SKM-1 (cell line): ENCODE measurements around the gene ADAMTS2.

ENCODE experiments used
- DNase-seq: peaks from one replicate; lab custom pipeline; 2025; ENCODE audit not compliant: unreplicated experiment; lab: John Stamatoyannopoulos, UW

Gene ADAMTS2

GRCh38 chr5:179166171-179166885 lies 178.9 kb downstream of the ADAMTS2 start:
- no peak for DNase-seq

DNA sequence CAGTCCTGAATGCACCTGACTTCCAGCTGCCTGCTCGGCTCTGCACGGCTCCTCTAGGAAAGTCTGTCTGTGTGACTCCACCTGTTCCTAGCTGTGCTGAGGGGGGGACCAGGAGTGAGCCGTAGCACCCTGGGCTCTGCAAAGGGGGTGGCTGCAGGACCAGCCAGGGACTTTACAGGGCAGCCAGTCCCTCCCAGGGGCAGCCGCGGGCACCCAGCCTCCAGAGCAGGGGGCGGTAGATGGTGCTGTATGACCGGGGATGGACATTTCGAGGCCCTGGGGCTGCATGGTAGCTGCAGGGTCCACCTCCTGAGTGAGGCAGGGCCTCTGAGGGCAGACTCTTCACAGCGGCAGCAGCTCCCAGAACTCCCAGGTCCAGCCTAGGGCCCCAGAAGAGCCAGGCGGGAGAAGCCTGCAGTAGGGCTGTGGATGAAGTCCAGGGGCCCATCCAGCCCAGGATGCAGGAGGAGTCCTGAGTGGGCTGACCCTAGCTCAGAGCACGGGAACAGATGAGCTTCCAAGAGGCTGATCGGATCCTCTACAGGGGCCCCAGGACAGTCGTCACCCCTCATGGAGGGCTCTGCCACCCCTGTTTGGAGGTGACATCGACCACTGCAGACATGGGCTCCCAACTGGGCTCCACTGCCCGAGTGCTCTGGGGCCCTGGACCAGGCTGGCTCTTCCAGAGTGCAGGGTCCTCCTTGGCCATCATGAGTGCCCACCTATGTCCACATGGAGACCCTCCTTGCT lies 179.7 kb downstream of the ADAMTS2 start:
- no peak for DNase-seq

DNA sequence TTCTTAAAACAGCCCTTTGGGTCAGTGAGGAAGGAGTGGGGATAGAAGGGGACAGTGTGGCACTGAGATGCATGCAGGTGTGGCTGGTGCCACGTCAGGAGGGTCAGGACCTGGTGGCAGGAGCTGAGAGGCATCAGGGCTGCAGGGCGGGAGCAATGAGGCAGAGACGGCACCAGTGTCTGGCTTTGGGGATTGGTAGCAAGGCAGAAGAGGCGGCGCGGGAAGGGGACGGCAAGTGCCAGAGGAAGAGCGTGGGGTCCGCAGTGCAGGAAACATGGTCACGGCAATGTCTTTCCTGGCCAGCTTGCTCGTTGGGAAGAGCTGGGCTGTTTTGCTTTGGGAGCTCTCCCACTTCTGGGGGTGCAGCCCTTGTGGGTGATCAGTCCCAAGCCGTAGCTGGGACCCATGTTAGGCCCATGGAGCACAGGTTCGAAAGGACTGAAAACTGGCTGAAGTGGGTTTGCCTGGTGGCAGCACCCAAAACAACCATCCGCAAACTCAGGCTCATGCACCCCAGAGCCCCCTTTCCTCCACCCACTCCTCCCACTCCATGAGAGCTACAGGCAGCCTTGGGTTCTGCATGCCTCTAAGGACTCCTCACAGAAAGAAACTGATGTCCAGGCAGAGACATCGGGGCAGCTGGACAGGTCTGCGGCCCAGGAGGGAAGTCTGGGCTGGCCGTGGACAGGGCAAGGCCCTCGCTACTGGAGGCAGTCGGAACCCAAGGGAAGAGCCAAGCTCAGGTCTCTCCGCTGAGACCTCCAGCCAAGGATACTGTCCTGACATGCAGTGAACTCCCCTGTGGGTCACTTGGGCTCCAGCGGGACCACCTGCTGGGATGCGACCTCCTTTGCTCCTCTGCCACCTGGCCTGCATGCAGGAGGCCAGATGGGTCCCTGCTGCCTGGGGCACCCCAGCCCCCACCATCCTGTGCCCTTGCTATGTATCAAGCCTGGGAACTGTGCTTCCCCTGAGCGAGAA lies 180.6 kb downstream of the ADAMTS2 start:
- DNase-seq, result no peak

DNA sequence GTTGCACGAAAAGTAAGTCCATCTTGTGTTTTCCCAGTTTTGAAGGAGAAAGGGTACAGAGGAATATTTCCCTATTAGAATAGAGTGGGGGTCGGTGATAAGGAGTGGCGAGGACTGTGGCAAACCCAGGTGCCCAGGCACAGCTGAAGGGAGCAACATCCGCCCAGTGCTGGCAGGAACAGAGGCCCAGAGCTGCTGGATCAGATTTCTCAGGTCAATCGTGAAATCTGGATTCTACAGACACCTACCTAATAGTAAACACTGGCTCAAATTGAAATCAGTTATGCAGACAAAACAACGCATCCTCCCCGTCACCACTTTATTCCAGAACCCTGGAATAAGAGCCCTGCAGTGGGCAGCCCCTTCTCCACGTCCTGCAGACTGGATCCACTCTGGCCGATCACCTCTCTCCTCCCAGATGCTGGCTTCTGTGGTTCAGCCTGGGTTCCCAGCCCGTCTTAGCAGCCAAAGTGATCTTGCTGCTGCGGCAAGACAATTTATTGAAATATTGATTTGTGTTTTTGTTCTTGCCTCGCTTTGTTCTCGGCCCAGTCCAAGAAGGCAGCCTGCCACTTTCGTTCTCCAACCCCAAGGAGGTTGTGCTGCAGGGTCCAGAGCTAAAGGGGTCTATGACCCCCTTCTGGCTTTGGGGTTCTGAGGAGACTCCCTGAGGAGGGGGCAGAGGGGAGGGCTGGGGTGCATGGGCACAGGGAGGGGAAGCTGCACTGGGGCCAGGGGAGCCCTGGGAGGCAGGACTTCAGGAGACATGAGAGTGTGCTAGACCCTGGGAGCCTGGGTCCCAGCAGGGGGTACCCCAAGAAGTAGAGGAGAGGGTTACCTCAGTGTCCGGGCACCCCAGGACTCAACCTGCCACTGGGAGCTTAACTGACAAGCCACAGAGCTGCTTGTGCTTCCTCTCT lies 181.8 kb downstream of the ADAMTS2 start:
- DNase-seq, result no peak

GRCh38 chr5:179162351-179163235 lies 182.7 kb downstream of the ADAMTS2 start:
- no peak for DNase-seq

GRCh38 chr5:179161901-179162300 lies 183.4 kb downstream of the ADAMTS2 start:
- DNase-seq, result no peak

GRCh38 chr5:179160584-179160983 lies 184.7 kb downstream of the ADAMTS2 start:
- no peak for DNase-seq

GRCh38 chr5:179158556-179158955 lies 186.7 kb downstream of the ADAMTS2 start:
- no peak for DNase-seq

GRCh38 chr5:179154991-179155955 lies 190.0 kb downstream of the ADAMTS2 start:
- DNase-seq, result no peak

DNA sequence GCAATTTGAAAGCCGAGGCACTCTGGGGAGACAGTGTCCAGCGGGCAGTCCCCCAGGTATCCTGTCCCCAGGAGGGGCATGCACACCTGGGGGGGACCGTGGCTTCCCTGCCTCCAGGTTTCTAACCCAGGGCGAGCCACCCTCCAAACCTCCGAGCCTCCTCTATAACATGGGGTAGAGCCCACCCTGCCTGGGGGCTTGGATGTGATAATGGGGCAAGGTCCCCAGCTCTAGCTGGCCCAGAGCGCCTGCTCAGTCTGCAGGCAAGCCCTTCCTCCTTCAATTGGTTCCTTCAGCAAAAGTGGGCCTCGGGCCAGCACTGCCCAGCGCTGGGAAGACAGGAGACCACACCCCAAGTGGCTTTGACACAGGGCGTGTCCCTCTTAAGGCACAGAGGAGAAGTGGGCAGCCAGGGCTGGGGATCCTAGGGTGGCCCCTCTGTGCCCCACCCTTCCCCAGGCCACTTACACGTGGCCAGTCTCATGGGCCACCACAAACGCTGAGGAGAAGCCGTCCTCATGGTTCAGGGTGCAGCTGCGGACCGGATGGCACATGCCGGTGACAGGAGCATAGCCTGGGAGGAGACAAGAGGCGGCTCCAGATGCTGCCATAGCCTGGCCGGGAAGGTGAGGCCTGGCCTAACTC lies 190.8 kb downstream of the ADAMTS2 start:
- no peak for DNase-seq

- no peak for DNase-seq
Observed at GRCh38 chr5:179153921-179154345, 191.3 kb downstream of the ADAMTS2 start.

DNA sequence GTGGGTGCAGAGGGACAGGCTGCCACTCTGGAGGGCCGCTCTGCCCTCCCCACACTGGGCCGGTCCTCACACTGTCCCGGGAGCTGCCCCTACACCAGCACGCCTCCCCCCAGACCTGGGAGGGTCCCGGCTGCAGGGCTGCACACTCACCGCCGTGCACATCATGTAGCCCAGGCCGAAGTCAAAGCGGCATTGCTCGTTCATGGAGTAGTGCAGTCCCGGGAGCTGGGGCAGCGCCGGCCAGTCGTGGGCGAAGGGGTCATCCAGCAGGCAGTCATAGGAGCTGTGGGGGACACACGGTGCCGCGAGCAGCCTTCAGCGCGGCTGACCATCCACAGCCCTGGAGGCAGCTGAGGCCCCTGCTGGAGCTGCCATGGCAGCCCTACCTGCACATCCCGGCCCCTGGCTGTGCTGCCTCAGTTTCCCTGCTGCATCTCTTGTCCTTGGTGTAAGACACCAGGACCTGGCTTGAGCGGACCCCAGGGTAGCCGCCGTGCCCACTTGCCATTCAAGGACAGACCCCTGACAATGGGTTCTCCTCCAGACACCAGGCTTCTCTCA lies 191.8 kb downstream of the ADAMTS2 start:
- DNase-seq, result no peak

DNA sequence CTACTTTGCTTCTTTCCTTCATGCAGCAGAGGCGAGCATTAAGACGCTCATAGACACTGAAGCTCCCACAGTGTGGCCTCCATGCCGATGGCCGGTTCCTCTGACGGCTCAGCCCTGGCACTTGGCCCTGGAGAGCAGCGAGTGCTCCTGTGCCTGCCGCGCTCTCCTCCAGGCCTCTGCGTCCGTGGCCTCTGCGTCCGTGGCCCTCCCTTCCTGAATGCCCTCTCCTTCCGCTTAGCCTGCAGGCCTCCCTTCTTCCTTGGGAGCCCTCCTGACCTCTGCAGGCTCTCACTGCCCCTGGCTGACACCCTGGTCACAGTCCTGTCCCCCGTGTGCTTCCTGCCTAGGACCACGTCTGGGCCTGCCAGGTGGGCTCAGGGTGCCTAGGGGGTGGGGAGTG lies 192.3 kb downstream of the ADAMTS2 start:
- DNase-seq, result no peak

- DNase-seq, result no peak
Observed at GRCh38 chr5:179152144-179152895, 192.9 kb downstream of the ADAMTS2 start.

DNA sequence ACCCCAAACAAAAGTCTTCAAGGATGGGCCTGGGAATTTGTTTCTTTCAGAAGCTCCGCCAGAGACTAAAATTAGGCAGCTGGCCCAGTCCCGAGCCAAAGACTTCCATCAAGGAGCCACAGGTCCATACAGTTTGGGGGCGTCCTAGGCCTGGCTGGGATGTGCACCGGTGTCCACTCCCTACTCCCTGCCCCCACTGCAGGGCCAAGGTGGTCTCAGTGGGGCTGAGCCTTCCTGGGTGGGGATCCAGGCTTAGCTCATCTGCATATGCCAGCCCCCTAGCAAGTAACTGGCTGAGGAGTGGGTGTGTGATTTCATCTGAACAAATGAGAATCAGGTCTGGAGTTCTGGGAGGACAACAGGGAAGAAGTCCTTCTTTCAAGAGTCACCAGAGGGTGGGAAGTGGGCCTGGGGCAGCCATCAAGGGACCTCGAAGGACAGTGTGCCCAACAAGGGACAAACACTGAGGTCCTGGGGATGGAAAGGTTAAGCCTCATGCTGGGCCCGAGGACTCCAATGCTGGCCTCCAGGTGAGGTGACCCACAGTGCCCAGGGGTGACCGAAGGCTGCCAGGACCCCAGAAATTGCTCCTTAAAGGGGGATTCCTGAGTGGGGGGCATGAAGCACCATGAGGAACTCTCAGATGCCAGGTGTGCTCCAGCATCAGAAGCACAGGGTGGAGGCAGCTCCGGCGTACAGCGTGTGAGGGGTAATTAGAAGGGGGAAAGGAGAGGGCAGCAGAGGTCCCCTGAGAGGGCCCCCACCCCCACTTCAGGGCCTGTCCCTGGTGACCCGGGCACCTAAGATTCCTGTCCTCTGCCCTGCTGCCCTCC lies 193.8 kb downstream of the ADAMTS2 start:
- DNase-seq, result no peak

DNA sequence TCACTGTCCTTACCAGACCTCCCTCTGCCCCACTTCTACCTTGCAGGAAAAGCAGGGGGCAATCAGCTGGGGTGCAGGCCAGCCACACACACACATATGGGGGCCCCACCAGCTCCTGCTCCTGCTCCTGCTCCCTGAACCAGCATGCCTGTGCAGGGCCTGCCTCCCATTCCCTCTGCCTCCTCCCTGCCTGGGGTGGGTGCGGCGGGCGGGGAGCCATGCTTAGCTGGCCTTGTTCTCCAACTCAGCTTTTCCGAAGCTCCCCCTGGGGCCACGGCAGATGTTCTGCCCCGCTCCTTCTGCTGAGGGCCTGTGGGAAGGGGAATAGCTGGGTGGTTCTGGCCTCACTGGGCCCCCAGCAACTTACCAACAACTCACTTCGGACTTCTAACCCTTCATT lies 195.2 kb downstream of the ADAMTS2 start:
- DNase-seq, result no peak
